KMS-11 (cell line): ENCODE results near the gene DNMT1.
A peak's percentile ranks its signal among the peaks of the same experiment; 100 is the strongest.
"Not testable (repeated sequence)": the region's sequence is repeated elsewhere in the genome, so short reads cannot be mapped to it uniquely, and the experiment has no call there.

Experiments used
- H2AFZ ChIP-seq: fragments of 200-600 bp; sonication (generic); 2 replicates; pipeline ENCODE4 v1.6.1; 2016; ENCODE audit warnings: antibody characterized with exemption, mixed run types, low read depth
- H3K27ac ChIP-seq: fragments of 200-600 bp; sonication (generic); 2 replicates; pipeline ENCODE4 v1.6.1; 2016; ENCODE audit warnings: mild to moderate bottlenecking, mixed run types
- H3K27me3 ChIP-seq: fragments of 200-600 bp; sonication (generic); 2 replicates; pipeline ENCODE4 v1.6.1; 2017; ENCODE audit warnings: mild to moderate bottlenecking, low read depth, mixed run types, moderate library complexity; ENCODE audit not compliant: insufficient read depth
- H3K36me3 ChIP-seq: fragments of 200-600 bp; sonication (generic); 2 replicates; pipeline ENCODE4 v1.6.1; 2017; ENCODE audit warnings: mild to moderate bottlenecking, mixed run types; ENCODE audit not compliant: insufficient read depth
- H3K4me1 ChIP-seq: fragments of 200-600 bp; sonication (generic); 2 replicates; pipeline ENCODE4 v1.6.1; 2016; ENCODE audit warnings: mild to moderate bottlenecking, low read depth, mixed run types; ENCODE audit not compliant: poor library complexity, severe bottlenecking
- H3K4me2 ChIP-seq: fragments of 200-600 bp; sonication (generic); 2 replicates; pipeline ENCODE4 v1.7.0; 2016; ENCODE audit warnings: mild to moderate bottlenecking, mixed run types
- H3K4me3 ChIP-seq: fragments of 200-600 bp; sonication (generic); IDR thresholded peaks from 2 replicates; pipeline ENCODE4 v1.6.1; 2017; ENCODE audit warnings: low read depth, low read length, mixed read lengths; ENCODE audit not compliant: insufficient read depth
- H3K79me2 ChIP-seq: fragments of 200-600 bp; sonication (generic); 2 replicates; pipeline ENCODE4 v1.6.1; 2016; ENCODE audit warnings: low read depth, mixed run types; ENCODE audit not compliant: insufficient read depth
- H3K9ac ChIP-seq: fragments of 200-600 bp; sonication (generic); 2 replicates; pipeline ENCODE4 v1.6.1; 2016; ENCODE audit warnings: mild to moderate bottlenecking, mixed run types
- H4K20me1 ChIP-seq: fragments of 200-600 bp; sonication (generic); 2 replicates; pipeline ENCODE4 v1.6.1; 2016; ENCODE audit warnings: mild to moderate bottlenecking, mixed run types; ENCODE audit not compliant: insufficient read depth
- TF ChIP-seq, protein P1 (sequence below): fragments of 200-600 bp; sonication (generic); conservative IDR thresholded peaks from 2 replicates; pipeline ENCODE4 v1.6.1; 2017; ENCODE audit warnings: low read depth, mild to moderate bottlenecking, antibody characterized with exemption, low read length, moderate library complexity, mixed read lengths

Gene DNMT1

DNA sequence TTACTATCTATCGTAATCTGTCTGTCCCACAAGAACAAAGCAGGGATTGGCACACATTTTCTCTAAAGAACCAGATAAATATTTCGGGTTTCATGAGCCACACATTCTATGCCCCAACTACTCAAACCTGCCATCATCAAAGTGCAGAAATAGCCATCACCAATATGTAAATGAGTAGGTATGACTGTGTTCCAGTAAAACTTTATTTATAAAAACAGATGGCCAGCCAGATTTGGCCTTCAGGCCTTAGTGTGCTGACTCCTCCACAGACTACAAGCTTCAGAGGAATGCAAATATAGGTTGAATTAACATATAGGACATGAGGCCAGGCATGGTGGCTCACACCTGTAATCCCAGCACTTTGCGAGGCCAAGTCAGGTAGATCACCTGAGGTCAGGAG lies 8.9 kb upstream of the DNMT1 start:
- peak overlapping the region; percentile 92 for H3K27ac ChIP-seq
- H4K20me1 ChIP-seq, result no peaks in the 10 kb centered on the region
- no peaks in the 10 kb centered on the region for H3K27me3 ChIP-seq
- H3K4me2 ChIP-seq, result peak overlapping the region; percentile 95
- peaks cover 79% of the 10 kb centered on the region for H3K4me1 ChIP-seq
- no peak overlapping the region for H3K4me3 ChIP-seq
- no peak overlapping the region for H3K9ac ChIP-seq
- H3K36me3 ChIP-seq, result no peaks in the 10 kb centered on the region
- no peaks in the 10 kb centered on the region for H3K79me2 ChIP-seq
- TF ChIP-seq, protein P1, sequence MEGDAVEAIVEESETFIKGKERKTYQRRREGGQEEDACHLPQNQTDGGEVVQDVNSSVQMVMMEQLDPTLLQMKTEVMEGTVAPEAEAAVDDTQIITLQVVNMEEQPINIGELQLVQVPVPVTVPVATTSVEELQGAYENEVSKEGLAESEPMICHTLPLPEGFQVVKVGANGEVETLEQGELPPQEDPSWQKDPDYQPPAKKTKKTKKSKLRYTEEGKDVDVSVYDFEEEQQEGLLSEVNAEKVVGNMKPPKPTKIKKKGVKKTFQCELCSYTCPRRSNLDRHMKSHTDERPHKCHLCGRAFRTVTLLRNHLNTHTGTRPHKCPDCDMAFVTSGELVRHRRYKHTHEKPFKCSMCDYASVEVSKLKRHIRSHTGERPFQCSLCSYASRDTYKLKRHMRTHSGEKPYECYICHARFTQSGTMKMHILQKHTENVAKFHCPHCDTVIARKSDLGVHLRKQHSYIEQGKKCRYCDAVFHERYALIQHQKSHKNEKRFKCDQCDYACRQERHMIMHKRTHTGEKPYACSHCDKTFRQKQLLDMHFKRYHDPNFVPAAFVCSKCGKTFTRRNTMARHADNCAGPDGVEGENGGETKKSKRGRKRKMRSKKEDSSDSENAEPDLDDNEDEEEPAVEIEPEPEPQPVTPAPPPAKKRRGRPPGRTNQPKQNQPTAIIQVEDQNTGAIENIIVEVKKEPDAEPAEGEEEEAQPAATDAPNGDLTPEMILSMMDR, result no peak
- no peak overlapping the region for H2AFZ ChIP-seq

DNA sequence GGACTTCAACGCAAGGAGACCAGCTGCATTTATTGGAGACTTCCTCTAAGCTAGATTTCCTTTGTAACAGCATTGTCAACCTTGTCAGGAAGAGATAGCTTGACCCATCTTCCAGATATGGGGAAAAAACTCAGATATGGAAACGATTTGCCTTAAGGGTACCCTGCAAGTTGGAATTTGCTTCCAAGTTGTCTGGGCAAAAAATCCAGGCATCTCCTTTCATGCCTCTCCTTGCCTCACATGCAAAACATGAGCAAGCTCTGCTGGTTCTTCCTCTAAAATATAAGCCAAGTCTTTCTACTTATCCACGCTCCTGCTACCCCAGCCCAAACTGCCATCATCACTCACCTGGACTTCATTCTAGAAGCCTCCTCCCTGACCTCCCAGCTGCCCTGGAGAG lies 6.4 kb upstream of the DNMT1 start:
- Histone ChIP-seq H3K27me3 (no peaks in the 10 kb centered on the region), H3K79me2 (no peaks in the 10 kb centered on the region), H3K27ac (no peak overlapping the region), H3K9ac (no peak overlapping the region), H3K36me3 (no peaks in the 10 kb centered on the region), H4K20me1 (no peaks in the 10 kb centered on the region), H3K4me1 (peaks cover 85% of the 10 kb centered on the region), H3K4me2 (no peak overlapping the region), H3K4me3 (no peak overlapping the region), H2AFZ (no peak overlapping the region)
- TF ChIP-seq, protein P1, result no peak

DNA sequence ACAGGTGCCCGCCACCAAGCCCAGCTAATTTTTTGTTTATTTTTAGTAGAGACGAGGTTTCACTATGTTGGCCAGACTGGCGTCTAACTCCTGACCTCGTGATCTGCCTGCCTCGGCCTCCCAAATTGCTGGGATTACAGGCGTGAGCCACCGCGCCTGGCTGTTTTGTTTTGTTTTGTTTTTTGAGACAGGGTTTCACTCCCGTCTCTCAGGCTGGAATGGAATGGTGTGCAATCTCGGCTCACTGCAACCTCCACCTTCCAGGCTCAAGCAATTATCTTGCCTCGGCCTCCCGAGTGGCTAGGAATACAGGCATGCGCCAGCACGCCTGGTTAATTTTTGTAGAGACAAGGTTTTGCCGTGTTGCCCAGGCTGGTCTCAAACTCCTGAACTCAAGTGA lies 5.3 kb upstream of the DNMT1 start:
- H3K27ac ChIP-seq, H3K4me2 ChIP-seq, H3K9ac ChIP-seq, H4K20me1 ChIP-seq, H3K27me3 ChIP-seq, H3K79me2 ChIP-seq, H2AFZ ChIP-seq, H3K4me3 ChIP-seq, H3K36me3 ChIP-seq: not testable (repeated sequence)
- H3K4me1 ChIP-seq, result peaks cover 81% of the 10 kb centered on the region

DNA sequence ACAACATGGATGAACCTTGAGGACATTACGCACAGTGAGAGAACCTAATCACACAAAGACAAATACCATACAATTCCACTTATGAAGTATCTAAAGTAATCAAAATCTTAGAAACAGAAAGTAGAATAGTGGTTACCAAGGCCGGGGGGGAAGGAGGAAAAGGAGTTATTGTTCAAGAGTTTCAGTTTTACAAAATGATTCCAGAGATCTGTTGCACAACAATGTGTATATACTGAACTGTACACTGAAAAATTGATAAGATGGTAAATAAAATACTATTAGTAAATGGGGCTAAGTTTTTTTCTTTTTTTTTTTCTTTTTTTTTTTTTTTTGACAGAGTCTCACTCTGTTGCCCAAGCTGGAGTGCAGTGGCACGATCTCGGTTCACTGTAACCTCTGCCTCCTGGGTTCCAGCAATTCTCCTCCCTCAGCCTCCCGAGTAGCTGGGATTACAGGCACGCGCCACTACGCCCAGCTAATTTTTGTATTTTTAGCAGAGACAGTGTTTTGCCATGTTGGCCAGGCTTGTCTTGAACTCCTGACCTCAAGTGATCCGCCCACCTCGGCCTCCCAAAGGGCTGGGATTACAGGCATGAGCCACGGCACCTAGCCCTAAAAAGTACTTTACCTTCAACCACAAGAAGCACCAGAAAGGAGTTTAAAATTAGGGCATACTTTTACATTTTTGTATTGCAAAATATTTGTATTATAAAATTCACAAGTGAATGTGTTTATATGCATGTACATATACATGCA lies 4.3 kb upstream of the DNMT1 start:
- H4K20me1 ChIP-seq, H3K27me3 ChIP-seq, H3K36me3 ChIP-seq, H3K79me2 ChIP-seq, H3K4me3 ChIP-seq, H2AFZ ChIP-seq: not testable (repeated sequence)
- Histone ChIP-seq H3K27ac (peak overlapping the region; percentile 66), H3K4me1 (peaks cover 72% of the 10 kb centered on the region), H3K9ac (peak overlapping the region; percentile 14; the same call in 1 of the 2 replicates), H3K4me2 (peak overlapping the region; percentile 53)

DNA sequence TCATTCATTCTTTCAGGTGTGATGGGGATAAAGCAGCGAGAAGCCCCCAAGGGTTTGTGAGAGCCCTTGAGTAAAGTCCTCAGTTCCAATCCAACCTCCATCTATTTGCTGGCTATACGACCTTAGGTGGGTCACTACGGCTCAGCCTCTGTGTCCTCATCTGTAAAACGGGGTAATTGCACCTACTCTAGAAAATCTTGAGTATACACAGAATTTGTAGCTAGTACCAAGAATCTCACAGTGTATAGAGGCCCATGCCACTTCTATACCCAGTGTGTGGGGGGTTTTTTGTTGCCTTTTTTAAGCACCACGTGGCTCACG lies 406 bp upstream of the DNMT1 start:
- peaks cover 44% of the 10 kb centered on the region for H3K79me2 ChIP-seq
- no peaks in the 10 kb centered on the region for H3K27me3 ChIP-seq
- TF ChIP-seq, protein P1, result no peak
- no peak overlapping the region for H3K4me3 ChIP-seq
- H4K20me1 ChIP-seq, result peaks cover 7% of the 10 kb centered on the region; the same call in 1 of the 2 replicates
- no peak overlapping the region; the same call in 1 of the 2 replicates for H3K9ac ChIP-seq
- H3K27ac ChIP-seq, result no peak overlapping the region
- peaks cover 69% of the 10 kb centered on the region for H3K4me1 ChIP-seq
- H3K36me3 ChIP-seq, result no peaks in the 10 kb centered on the region
- peak overlapping the region; percentile 69 for H3K4me2 ChIP-seq
- peak overlapping the region; percentile 80; the same call in 1 of the 2 replicates for H2AFZ ChIP-seq
